ENCODE data around the gene LHPP.

LHPP gene

DNA sequence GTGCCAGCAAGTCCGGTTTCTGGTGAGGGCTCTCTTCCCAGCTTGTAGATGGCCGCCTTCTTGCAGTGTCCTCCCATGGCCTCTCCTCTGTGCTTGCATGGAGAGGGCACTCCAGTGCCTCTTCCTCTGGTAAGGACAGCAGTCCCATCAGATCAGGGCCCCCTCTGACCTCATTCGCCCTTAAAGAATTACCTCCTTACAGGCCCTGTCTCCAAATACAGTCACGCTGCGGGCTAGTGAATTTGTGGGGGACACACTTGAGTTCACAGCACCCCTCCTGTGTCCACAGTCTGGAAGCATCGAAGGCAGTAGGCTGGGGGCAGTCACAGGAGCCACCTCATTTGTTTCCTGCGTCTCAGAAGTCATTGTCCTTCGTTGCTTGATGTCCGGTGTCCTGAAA is 54.6 kb downstream of the LHPP start:
- H3K4me3 ChIP-seq (ENCODE audit: low read depth in 1 of 2, low read length in 1 of 2), result no peak overlapping the region
- H3K9me3 ChIP-seq, result no peaks in the 10 kb centered on the region
- no peaks in the 10 kb centered on the region for H3K27me3 ChIP-seq
- TF ChIP-seq, protein P1, sequence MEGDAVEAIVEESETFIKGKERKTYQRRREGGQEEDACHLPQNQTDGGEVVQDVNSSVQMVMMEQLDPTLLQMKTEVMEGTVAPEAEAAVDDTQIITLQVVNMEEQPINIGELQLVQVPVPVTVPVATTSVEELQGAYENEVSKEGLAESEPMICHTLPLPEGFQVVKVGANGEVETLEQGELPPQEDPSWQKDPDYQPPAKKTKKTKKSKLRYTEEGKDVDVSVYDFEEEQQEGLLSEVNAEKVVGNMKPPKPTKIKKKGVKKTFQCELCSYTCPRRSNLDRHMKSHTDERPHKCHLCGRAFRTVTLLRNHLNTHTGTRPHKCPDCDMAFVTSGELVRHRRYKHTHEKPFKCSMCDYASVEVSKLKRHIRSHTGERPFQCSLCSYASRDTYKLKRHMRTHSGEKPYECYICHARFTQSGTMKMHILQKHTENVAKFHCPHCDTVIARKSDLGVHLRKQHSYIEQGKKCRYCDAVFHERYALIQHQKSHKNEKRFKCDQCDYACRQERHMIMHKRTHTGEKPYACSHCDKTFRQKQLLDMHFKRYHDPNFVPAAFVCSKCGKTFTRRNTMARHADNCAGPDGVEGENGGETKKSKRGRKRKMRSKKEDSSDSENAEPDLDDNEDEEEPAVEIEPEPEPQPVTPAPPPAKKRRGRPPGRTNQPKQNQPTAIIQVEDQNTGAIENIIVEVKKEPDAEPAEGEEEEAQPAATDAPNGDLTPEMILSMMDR (IDR thresholded peaks at IDR 0.05), result no peak
- H3K27ac ChIP-seq, result no peak overlapping the region
- H3K36me3 ChIP-seq, result no peaks in the 10 kb centered on the region
- H3K4me1 ChIP-seq (ENCODE audit: control insufficient read depth in 1 of 2, insufficient read depth in 1 of 2, low read depth in 1 of 2, low read length in 1 of 2), result no peaks in the 10 kb centered on the region

DNA sequence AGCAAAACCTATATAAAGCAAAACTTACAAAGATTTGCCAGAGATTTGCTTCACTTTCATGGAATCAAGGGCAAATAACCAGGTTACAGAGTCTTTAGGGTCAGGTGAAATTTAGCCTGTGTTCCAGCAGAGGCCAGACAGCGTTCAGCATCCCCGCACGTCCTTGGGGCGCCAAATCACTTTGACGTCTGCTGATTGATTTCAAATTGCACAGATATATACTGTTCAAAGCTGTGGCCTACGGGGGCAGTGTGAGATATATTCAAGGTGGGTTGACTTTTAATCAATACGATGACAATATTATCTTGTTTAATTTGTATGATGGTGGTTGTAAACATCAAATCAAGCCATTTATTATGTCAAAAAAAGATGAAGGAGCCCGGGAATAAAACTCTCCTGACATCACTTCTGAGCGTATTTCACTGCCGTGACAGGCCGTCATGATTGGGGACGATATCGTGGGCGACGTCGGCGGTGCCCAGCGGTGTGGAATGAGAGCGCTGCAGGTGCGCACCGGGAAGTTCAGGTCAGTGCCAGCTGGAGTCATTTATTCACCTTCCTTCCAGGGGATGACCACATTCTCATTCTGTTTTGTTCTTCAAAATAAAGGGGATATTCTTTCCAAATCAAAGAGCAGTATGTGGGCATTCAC is 55.2 kb downstream of the LHPP start:
- no peaks in the 10 kb centered on the region for H3K36me3 ChIP-seq
- no peaks in the 10 kb centered on the region for H3K9me3 ChIP-seq
- H3K4me3 ChIP-seq (ENCODE audit: low read depth in 1 of 2, low read length in 1 of 2), result no peak overlapping the region
- H3K27me3 ChIP-seq, result no peaks in the 10 kb centered on the region
- no peak overlapping the region for H3K27ac ChIP-seq
- TF ChIP-seq, protein P1 (IDR thresholded peaks at IDR 0.05), result no peak
- no peaks in the 10 kb centered on the region for H3K4me1 ChIP-seq (ENCODE audit: control insufficient read depth in 1 of 2, insufficient read depth in 1 of 2, low read depth in 1 of 2, low read length in 1 of 2)

DNA sequence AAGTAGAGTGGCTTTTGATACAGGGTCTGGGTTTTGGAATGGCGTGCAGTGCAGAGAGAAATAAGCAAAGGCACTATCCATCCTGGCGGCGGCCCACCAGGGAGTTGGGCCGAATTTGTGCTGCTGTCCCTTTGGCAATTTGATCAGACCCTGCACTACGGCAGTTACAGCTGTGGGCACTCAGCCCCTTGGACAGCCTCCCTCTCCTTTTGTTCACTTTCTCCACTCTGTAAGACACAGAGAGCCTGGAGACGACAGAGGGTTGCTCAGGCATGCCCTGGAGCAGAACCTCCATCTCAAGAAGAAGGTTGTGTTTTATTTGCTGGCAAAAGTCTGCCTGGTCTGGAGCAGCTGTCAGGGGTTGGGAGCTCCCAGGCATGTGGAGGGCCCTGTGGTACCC is 55.8 kb downstream of the LHPP start:
- no peaks in the 10 kb centered on the region for H3K36me3 ChIP-seq
- no peaks in the 10 kb centered on the region for H3K27me3 ChIP-seq
- no peak overlapping the region for H3K4me3 ChIP-seq (ENCODE audit: low read depth in 1 of 2, low read length in 1 of 2)
- H3K27ac ChIP-seq, result no peak overlapping the region
- H3K4me1 ChIP-seq (ENCODE audit: control insufficient read depth in 1 of 2, insufficient read depth in 1 of 2, low read depth in 1 of 2, low read length in 1 of 2), result no peaks in the 10 kb centered on the region
- H3K9me3 ChIP-seq, result no peaks in the 10 kb centered on the region
- TF ChIP-seq, protein P1 (IDR thresholded peaks at IDR 0.05), result no peak

DNA sequence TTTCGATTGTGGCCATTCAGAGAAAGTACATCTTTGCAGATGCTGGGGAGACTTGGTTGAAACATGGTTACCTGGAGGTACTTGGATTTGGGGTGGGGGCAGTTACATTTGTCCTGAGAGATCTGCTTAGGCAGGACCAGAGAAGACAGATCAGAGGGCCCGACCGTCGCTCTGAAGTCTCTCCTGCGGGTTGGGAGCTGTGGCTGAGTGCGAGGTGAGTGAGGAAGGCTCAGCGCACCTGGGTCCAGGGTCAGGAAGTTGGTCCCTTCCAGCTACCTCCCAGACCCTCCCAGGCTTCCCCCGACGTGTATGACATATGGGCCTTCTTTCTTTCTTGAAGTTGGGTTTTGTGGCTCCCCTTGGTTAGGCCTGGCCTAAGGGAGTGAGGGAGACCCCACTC is 56.3 kb downstream of the LHPP start:
- no peak overlapping the region for H3K27ac ChIP-seq
- H3K4me1 ChIP-seq (ENCODE audit: control insufficient read depth in 1 of 2, insufficient read depth in 1 of 2, low read depth in 1 of 2, low read length in 1 of 2), result no peaks in the 10 kb centered on the region
- no peak overlapping the region for H3K4me3 ChIP-seq (ENCODE audit: low read depth in 1 of 2, low read length in 1 of 2)
- no peaks in the 10 kb centered on the region for H3K9me3 ChIP-seq
- TF ChIP-seq, protein P1 (IDR thresholded peaks at IDR 0.05), result no peak
- H3K27me3 ChIP-seq, result no peaks in the 10 kb centered on the region
- H3K36me3 ChIP-seq, result no peaks in the 10 kb centered on the region

DNA sequence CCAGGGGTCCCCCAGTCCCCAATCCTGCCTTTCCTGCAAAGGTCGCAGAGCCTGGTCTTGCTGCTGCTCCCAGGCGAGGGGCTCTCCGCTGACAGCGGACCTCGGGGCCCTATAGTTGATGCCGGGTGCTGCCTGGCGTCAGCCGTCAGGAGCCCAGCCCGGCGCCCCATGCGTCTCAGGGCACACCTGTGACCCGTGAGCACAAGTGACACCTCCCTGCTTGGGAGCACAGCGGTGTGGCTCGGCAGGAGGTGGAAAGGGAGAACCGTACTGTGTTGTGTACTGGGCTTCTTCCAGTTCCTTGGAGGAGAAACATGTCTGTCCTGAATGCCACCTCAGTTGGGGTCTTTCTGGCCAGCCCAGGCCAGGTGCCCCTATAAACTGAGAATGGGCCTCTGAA is 56.7 kb downstream of the LHPP start:
- peaks cover 2% of the 10 kb centered on the region for H3K27me3 ChIP-seq
- H3K9me3 ChIP-seq, result no peaks in the 10 kb centered on the region
- H3K36me3 ChIP-seq, result no peaks in the 10 kb centered on the region
- H3K27ac ChIP-seq, result no peak overlapping the region
- H3K4me3 ChIP-seq (ENCODE audit: low read depth in 1 of 2, low read length in 1 of 2), result no peak overlapping the region
- H3K4me1 ChIP-seq (ENCODE audit: control insufficient read depth in 1 of 2, insufficient read depth in 1 of 2, low read depth in 1 of 2, low read length in 1 of 2), result no peaks in the 10 kb centered on the region
- TF ChIP-seq, protein P1 (IDR thresholded peaks at IDR 0.05), result no peak
